Choroid plexus epithelial cell (primary cell): ENCODE results near the gene SLMAP.

Source experiments
- DNase-seq: peaks from one replicate; pipeline ENCODE4 v3.0.0-alpha.2; 2010; ENCODE audit warnings: low read depth
- H3K4me3 ChIP-seq: 2 replicates; pipeline ENCODE4 v1.5.1; 2011; ENCODE audit warnings: low read depth, mild to moderate bottlenecking, control low read depth, low read length, moderate library complexity
- CTCF ChIP-seq: conservative IDR thresholded peaks from 2 replicates; pipeline ENCODE4 v1.5.1; 2011; ENCODE audit warnings: low read depth, mild to moderate bottlenecking, control low read depth, inconsistent platforms, low read length, moderate library complexity

The SLMAP gene

GRCh38 chr3:57815036-57815435 lies 58.9 kb downstream of the SLMAP start:
- no peak overlapping the region for H3K4me3 ChIP-seq
- no peak for DNase-seq
- no peak for TF ChIP-seq CTCF

GRCh38 chr3:57816471-57817095 lies 60.5 kb downstream of the SLMAP start:
- no peak for DNase-seq
- TF ChIP-seq CTCF: no peak
- no peak overlapping the region for H3K4me3 ChIP-seq

- no peak for TF ChIP-seq CTCF
- H3K4me3 ChIP-seq: no peak overlapping the region
- no peak for DNase-seq
These were observed 62.7 kb downstream of the SLMAP start for GRCh38 chr3:57818772-57819171.

- H3K4me3 ChIP-seq: no peak overlapping the region
- TF ChIP-seq CTCF: no peak
- no peak for DNase-seq
These were observed 64.4 kb downstream of the SLMAP start for GRCh38 chr3:57820479-57820878.

GRCh38 chr3:57821765-57822164 lies 65.7 kb downstream of the SLMAP start:
- no peak for TF ChIP-seq CTCF
- DNase-seq: no peak
- no peak overlapping the region for H3K4me3 ChIP-seq

GRCh38 chr3:57822686-57823085 lies 66.6 kb downstream of the SLMAP start:
- H3K4me3 ChIP-seq: no peak overlapping the region
- TF ChIP-seq CTCF: no peak
- DNase-seq: no peak

- no peak for DNase-seq
- no peak for TF ChIP-seq CTCF
- H3K4me3 ChIP-seq: no peak overlapping the region
These were observed 69.0 kb downstream of the SLMAP start for GRCh38 chr3:57825116-57825515.
